ENCODE results near the gene SORD.
A peak's percentile ranks its signal among the peaks of the same experiment; 100 is the strongest.
"Not testable (repeated sequence)": the region's sequence is repeated elsewhere in the genome, so short reads cannot be mapped to it uniquely, and the experiment has no call there.

Gene SORD

DNA sequence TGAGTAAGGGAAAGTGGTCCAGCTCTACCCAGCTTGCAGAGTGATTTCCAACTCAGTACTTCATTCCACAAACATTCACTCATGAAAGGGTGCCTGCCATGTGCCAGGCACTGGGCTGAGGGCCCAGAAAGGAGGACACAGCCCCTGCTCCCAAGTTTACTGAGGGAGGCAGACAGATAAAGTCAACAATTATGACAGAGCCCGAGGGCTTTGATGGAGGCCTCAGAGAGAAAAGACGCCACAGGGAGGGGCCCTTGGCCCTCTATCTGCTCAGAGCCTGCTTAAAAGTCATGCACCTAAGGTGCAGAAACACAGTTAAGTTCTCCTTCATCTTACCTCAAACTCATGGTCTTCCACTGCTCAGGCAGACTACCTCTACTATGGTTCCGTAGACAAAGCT, 1.7 kb downstream of the SORD start:
- not testable (repeated sequence) for DNase-seq (ENCODE audit: low read depth)

DNA sequence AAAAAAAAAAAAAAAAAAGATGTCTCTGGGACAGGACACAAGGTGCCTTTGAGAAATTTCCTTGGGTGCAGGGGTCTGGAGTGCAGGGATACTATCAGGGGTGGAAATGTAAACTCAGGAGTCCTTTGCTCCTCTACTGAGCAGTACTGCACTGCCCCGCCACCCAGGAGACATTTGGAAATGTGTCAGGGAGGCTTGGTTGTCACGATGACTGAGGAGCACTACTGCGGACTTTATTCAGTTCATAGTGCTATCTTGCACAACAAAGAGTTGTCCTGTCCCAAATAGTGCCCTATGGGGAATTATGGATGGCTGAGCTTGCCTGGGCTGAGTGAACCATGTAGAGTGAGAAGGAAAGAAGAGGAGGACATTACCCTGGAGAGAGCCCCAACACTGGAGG, 2.6 kb downstream of the SORD start:
- DNase-seq (ENCODE audit: low read depth) = not testable (repeated sequence)

DNA sequence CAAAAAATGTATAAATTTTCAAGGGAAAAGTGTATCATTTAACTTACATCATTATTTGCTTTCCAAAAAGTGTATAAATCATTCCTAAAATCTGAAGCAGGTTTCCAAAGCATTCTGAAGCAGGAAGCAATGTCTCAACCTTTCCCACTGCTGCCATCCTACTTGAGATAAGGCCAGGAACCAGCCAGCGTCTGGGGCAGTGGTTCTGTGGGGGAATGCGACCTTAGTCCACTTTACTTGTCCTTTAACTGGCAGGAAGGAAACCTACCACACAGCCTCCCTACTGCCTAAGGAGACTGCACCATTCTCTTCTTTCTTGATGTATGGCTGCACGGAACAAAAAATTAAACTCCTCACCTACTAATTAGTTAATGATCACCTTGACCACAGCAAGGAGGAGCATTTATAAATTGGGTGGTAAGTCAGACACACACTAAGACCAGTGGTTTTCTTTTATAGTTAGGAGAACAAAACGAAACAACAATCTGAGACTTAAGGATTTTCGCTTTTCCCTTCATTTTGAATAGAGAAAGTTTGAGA, 3.7 kb downstream of the SORD start:
- no peak for DNase-seq (ENCODE audit: low read depth)

DNA sequence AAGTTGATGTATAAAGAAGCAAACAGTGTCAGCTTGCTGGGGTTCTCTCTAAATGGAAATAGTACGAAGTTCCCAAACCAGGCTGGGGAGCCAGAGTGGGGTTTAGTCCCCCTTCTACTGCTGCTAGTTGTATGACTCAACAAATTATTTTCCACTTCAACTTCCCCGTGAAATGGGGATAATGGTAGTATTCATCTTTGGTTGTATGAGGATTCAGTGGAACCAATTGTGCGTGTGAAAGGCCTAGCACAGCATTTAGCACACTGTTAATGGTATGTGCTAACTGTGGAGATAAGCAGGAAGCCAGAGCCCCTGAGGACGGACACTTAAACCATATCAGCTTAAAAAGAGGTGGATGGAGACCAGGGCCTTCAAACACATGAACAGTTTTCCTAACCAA, 4.2 kb downstream of the SORD start:
- no peak for DNase-seq (ENCODE audit: low read depth)

DNA sequence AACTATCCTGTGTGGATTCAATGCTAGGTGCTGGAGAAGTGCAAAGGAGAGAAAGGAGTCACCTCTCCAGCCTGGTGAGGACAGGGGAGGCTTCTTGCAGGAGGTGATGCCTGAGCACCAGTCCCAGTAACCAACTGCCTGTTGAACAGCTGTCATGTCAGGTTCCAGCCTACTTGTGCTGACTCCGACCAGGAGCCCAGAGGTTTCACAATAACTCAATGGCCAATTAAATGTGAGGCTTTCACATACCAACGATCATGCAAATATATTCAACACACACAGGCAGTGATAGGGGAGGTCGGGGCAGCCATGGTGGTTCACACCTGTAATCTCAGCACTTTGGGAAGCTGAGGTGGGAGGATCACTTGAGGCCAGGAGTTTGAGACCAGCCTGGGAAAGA, 7.7 kb downstream of the SORD start:
- DNase-seq (ENCODE audit: low read depth) = no peak

DNA sequence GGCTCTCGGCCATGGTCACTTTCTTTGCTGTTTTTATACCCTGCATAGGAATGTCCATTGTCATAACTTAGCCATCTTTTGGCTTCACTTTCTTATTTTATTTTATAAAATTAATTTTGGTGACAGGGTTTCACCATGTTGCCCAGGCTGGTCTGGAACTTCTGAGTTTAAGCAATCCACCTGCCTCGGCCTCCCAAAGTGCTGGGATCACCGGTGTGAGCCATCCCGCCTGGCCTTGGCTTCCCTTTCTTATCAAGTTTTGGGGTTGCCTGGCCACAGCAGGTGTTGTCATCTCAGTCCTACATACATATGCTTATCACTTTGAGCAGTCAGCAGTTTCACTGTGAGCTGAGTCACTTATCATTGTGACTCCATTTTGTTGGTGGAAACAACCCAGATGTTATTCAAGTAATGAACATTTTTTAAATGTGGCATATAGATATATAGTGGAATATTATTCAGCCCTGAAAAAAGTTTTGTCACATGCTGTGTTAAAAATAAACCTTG, 8.6 kb downstream of the SORD start:
- DNase-seq (ENCODE audit: low read depth) = not testable (repeated sequence)

DNA sequence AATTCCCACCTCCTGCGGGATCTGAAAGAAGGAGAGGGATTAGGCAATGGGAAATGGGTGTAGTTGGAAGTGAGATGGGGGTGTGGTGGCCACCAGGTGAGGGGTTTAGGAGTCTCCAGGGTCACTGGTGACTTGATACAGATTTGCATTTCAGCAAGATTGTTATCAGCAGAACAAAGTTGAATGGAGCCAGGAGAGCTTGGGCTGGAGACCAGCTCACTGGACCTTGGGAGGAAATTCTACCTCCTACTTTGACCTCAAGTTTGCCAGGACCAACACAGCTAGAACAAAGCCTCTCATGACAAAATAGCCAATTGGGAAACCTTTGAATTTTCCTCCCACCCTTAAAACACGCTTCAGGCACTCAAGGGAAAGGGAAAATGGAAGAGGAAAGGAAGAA, 9.5 kb downstream of the SORD start:
- not testable (repeated sequence) for DNase-seq (ENCODE audit: low read depth)

DNA sequence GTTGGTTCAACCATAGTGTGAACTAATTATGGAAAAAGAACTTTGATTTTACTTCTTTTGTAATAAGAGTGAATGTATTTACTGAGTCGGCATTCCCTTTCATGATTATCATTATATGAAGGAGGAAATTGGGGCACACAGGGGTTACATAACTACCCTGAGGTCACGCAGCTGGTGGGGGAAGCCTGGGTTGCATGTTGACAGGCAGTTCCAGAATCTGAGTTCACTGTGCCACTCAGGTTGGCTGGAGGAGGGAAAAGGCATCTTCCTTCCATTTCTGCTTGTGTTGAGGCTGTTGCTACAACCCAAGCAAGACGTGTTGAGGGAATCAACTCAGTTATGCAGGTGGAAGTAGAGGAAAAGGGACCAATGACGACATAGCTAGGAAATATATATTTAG, 11.1 kb downstream of the SORD start:
- not testable (repeated sequence) for DNase-seq (ENCODE audit: low read depth)

DNA sequence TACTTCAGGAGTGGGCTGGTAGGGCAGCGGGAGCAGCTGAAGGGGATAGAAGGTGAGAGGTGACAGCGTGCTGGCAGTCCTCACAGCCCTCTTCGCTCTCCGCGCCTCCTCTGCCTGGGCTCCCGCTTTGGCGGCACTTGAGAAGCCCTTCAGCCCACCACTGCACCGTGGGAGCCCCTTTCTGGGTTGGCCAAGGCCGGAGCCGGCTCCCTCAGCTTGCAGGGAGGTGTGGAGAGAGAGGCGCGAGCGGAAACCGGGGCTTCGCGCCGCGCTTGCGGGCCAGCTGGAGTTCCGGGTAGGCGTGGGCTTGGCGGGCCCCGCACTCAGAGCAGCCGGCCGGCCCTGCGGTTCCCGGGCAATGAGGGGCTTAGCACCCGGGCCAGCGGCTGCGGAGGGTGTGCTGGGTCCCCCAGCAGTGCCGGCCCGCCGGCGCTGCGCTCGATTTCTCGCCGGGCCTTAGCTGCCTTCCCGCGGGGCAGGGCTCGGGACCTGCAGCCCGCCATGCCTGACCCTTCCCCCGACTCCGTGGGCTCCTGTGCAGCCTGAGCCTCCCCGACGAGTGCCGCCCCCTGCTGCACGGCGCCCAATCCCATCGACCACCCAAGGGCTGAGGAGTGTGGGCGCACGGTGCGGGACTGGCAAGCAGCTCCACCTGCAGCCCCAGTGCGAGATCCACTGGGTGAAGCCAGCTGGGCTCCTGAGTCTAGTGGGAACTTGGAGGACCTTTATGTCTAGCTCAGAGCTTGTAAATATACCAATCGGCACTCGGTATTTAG, 11.8 kb downstream of the SORD start:
- not testable (repeated sequence) for DNase-seq (ENCODE audit: low read depth)

DNA sequence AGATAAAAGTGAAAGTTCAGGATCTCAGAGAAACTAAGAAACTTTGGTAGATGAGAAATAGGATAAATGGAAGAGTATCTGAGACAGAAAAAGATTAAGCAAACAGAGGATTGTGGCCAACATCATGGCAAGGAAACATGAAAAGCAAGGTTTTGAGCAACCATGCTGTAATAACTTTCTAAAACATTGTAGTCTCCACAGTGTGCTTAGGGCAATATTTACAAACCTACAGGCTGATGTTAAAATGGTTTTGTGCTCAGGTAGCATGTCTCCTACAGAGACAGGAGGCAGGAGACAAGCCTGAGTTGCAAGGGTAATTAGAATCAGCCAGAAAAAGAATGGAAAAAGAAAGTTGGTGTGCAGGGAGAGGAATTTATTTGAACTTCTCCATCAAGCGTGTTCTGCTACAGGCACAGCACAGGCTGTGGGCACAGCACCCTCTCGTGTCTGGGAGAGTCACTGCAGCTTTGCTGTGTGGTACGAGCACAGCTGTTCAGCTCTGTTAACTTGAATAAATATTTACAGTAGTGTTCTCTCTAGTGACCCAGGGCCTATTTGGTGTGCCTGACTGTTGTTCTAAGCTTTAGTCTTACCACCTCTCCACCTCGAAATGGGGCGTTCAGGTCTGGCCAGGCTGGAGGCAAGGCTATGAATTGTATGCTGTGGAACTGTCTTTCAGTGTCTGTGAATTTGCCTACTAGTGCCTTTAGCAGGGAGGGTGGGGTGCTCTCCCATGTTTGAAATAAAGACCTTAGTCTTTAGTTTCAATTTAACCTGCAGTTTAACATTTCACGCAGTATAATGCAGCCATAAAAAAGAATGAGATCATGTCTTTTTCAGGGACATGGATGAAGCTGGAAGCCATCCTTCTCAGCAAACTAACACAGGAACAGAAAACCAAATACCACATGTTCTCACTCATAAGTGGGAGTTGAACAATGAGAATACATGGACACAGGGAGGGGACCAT, 14.1 kb downstream of the SORD start:
- peak; percentile 38 for DNase-seq (ENCODE audit: low read depth)

DNA sequence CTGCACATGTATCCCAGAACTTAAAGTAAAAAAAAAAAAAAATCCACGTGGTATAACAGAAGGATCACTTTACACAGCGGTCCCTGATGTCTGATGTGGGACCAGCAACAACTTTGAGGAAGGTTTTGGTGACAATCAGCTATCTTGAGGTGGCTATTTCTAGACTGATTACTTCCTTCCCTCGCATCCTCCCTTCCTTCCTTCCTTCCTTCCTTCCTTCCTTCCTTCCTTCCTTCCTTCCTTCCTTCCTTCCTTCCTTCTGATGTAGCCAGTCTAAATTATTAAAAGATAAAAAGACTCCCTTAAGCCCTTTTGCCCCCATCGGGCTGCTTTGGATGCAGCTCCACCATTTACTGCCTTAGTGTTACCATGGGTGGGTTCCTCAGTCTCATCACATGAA, 14.9 kb downstream of the SORD start:
- no peak for DNase-seq (ENCODE audit: low read depth)

DNA sequence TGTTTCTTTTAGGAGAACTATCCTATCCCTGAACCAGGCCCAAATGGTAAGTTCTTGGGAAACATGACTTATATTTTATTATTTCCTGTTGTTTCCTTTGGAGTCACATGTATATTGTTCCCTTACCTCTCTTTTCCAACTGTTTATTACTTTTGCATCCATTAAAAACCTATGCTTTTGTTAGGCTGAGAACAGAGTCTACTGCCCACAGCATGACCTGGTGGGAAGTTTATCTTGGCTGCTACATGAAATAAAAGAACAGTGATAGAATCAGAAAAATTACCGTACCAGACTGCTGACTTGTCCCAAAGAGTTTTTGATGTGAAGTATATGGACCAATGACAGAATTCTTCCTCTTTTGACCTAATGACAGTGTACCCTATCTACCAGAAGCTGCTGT, 17.4 kb downstream of the SORD start:
- DNase-seq (ENCODE audit: low read depth) = not testable (repeated sequence)

DNA sequence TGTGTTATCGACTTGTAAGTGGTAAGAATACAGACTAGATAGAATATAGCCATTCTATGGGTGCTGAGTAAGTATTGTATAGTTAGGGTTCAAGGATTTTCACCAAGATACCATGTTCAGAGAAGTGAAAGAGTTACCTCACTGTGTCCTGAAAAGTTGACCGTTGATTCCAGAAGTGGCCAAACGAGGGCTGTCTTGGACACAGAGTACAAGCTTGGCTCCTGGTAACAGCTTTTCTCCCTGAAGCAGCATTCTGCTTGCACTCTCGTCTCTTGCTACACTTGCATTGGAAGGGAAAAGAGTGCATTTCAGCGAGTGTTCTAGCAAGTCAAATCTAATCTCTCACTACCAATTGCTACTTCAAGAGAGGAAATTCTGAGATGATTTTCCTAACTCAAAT, 18.5 kb downstream of the SORD start:
- not testable (repeated sequence) for DNase-seq (ENCODE audit: low read depth)

DNA sequence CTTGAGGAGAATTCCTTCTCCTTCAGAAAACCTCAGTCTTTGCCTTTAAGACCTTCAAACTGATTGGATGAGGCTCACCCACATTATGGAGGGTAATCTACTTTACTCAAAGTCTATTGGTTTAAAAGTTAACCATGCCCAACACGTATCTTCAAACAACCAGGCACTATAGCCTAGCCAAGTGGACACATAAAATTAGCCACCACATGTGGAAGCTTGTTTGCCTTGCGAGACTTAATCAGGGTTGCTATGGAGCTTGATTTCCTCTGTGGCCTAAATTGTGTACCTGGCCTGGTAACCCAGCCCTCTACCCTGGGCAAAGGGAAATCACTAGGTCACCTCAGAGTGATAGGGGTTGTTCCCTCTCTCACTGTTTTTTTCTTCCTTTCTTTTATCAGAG, 19.9 kb downstream of the SORD start:
- DNase-seq (ENCODE audit: low read depth) = not testable (repeated sequence)

DNA sequence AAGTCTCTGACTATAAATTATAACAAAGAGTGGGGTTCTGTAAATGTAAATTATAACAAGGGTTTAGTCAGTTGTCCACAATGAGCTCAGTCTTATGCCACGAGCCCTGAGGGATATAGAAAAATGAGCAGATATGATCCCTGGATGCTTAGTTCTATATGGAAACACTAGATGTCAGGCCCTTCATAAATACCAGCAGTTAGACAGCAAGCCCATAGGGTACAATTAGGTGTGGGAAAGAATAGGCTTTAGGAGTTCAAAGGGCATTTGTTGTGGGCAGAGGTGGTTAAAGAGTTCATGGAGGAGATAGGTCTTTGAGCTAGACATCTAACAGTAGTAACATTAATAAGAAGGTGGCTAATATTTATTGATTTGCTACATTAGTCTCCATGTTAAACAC, 21.3 kb downstream of the SORD start:
- not testable (repeated sequence) for DNase-seq (ENCODE audit: low read depth)

DNA sequence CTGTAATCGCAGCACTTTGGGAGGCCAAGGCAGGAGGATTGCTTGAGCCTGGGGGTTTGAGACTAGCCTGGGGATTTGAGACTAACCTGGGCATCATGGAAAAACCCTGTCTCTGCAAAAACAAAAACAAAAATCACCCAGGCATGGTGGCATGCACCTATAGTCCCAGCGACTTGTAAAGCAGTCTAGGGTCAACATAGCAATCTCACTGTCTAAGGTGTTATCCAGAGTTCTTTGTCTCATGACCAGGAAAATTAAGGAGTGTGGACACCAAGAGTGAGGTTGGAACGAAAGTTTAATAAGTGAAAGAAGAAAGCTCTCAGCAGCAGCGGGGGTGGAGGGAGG, 25.4 kb downstream of the SORD start:
- DNase-seq (ENCODE audit: low read depth) = not testable (repeated sequence)

DNA sequence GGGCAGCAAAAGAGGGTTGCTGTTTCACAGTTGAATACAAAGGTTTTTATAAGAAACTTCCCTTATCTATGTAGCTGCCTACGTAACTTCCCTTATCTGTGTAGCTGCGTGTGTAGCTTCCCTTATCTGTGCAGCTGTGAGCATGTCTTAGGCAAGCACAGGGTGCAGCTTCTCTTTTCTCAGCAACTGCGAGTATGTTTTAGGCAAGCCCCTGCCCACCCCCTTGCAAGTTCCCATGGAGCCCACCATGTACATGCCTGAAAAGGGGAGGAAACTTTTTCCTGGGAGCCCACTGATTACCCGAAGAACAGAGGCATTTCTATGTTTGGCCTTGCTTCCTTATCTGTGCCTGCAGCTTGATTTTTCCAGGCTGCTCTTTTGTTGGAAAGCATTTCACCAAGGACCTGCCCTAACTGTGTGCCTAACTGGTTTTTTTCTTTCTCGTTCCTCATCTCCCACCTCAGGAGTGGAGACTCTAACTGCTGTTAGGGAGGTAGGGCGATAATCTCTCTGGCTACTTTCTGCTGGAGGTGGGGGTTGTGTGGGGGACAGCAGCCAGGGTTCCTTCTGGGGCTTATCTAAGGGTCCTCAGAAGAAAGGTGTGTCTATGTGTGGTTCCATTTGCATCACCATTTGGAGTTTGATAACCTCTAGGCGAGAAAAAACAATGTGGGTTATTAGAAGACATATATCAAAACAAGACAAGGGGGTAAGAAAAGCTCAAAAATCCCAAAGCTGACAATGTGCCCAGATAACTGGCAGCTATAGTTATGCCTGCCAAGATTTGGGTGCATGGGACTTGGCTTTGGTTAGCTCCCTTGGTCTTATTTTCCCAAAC, 26.0 kb downstream of the SORD start:
- DNase-seq (ENCODE audit: low read depth) = no peak

DNA sequence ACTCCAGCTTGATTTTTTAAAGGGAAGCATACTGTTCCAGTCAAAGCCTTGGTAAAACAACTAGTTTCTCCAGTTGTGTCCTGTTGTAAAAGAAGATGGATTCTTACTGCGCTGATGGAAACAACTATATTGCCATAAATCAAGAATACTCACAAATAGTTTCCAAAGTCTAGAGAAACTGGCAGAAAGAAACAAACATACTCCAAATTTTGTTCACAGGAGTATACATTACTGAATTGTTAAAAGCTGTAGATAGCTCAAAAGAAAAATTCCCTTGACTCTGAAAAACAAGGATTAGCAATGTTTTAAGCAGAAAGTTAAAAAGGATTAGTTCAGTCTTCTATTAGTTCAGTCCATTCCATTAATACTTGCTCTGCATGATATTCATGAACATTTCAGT, 27.6 kb downstream of the SORD start:
- DNase-seq (ENCODE audit: low read depth) = no peak

DNA sequence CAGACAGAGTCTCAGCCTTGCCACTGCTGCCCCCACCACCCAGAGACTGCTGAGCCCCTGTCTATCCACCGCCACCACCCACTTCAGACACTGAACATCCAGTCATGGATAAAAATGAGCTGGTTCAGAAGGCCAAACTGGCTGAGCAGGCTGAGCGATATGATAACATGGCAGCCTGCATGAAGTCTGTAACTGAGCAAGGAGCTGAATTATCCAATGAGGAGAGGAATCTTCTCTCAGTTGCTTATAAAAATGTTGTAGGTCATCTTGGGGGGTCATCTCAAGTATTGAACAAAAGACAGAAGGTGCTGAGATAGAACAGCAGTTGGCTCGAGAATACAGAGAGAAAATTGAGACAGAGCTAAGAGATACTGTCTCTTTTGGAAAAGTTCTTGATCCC, 29.7 kb downstream of the SORD start:
- DNase-seq (ENCODE audit: low read depth) = not testable (repeated sequence)

DNA sequence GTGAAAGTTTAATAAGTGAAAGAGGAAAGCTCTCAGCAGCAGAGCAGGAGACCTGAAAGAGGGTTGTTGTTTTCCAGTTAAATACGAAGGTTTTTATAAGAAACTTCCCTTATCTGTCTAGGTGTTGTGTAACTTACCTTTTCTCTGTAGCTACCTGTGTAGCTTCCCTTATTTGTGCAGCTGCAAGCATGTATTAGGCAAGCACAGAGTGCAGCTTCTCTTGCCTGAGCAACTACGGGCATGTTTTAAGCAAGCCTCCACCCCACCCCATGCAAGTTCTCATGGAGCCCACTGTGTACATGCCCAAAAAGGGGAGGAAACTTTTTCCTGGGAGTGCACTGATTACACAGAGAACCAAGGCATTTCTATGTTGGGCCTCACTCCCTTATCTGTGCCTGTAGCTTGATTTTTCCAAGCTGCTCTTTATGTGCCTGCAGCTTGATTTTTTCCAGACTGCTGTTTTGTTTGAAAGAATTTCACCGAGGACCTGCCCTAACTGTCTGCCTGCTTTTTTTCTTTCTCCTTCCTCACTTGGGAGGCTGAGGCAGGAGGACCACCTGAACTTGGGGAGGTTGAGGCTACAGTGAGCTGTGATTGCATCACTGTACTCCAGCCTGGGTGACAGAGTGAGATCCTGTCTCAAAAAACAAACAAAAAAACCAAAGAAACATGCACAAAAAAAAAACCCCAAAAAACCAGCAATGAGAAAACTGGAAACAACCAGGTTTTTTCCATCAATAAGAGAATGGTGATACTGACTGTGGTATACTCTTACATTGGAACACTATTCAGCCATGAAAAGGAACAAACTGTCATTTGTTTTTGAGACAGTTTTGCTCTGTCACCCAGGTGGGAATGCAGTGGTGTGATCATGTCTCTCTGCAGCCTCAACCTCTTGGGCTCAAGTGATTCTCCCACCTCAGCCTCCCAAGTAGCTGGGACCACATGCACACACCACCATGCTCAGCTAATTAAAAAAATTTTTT, 36.0 kb downstream of the SORD start:
- DNase-seq (ENCODE audit: low read depth) = not testable (repeated sequence)
